Mucosa of descending colon (tissue), 3 donors: Measurements from ENCODE around the gene TUBA1A. TPM values are rescaled to one million over a fixed set of nuclear protein-coding genes. Genes with fewer than 3 reads are reported as not detected.

Source experiments
- ATAC-seq: fragments of 200-7000 bp; cut with Tn5 transposase; one replicate; pipeline ENCODE4 v1.9.1; 2020; ENCODE audit warnings: mild to moderate bottlenecking, moderate library complexity
- DNase-seq, 3 donors: peaks; one replicate each; pipeline ENCODE4 v3.0.0-alpha.2; 2020
- H3K36me3 ChIP-seq: fragments of 200-600 bp; one replicate; pipeline ENCODE4 v1.8.0; 2021; ENCODE audit warnings: low read depth, mild to moderate bottlenecking
- H3K4me1 ChIP-seq: fragments of 200-600 bp; one replicate; pipeline ENCODE4 v1.8.0; 2021; ENCODE audit warnings: low read depth, mild to moderate bottlenecking
- H3K4me3 ChIP-seq: fragments of 200-600 bp; one replicate; pipeline ENCODE4 v1.8.0; 2021; ENCODE audit warnings: mild to moderate bottlenecking
- H3K9me3 ChIP-seq: fragments of 200-600 bp; one replicate; pipeline ENCODE4 v1.8.0; 2021; ENCODE audit warnings: mild to moderate bottlenecking
- CTCF ChIP-seq: fragments of 200-600 bp; IDR thresholded peaks from one replicate; pipeline ENCODE4 v1.8.0; 2022; ENCODE audit warnings: antibody characterized with exemption, mild to moderate bottlenecking
- intact Hi-C, 2 donors: fragments of 100-400 bp; cut with DNase I in 1 of 2; cut with micrococcal nuclease in 1 of 2; formaldehyde crosslinking; loops; one replicate each; pipeline versions ENCODE4 v1.11.0 to v1.11.1; 2022; cut with DNase I, micrococcal nuclease
- total RNA-seq, 3 donors: library from RNA; stranded (reverse); fragmentation: NEBNext Ultra II Directional in 2 of 3; extraction: Animal tissue kit (Norgen Biotek cat#: 25700) in 2 of 3; gene quantifications; one replicate each; pipeline versions ENCODE4 v1.2.1 to v1.2.4, GENCODE V29; 2021 to 2023
- donor health status: DM: no; HTN: no; CAD: no; lungs with moderate emphysema.
- donor health status: DM: no; HTN: no; CAD: no.
- donor health status: DM: no; HTN: yes; CAD: no.

Gene TUBA1A
- total RNA-seq, 3 donors from 2014 or later = 20.5 to 295 (median 64.4) TPM

- ATAC-seq = peak; percentile 76
- no peaks in the 10 kb centered on the region for H3K36me3 ChIP-seq
- DNase-seq = peak in 1 of 3 donors; percentile 39
- peaks cover 8% of the 10 kb centered on the region for H3K4me1 ChIP-seq
- no peaks in the 10 kb centered on the region for H3K9me3 ChIP-seq
- TF ChIP-seq CTCF = no peak
- no peak overlapping the region for H3K4me3 ChIP-seq
- intact Hi-C loops = no loop called here
Observed at GRCh38 chr12:49225576-49226166, 36.8 kb upstream of the TUBA1A start.

- ATAC-seq (no peak), DNase-seq (no peak)
- no peak for TF ChIP-seq CTCF
- H3K4me1 ChIP-seq = peaks cover 8% of the 10 kb centered on the region
- no peak overlapping the region for H3K4me3 ChIP-seq
- intact Hi-C loops = no loop called here
- H3K9me3 ChIP-seq = no peaks in the 10 kb centered on the region
- no peaks in the 10 kb centered on the region for H3K36me3 ChIP-seq
Observed at GRCh38 chr12:49223590-49224369, 34.9 kb upstream of the TUBA1A start.

GRCh38 chr12:49223122-49223521 lies 34.2 kb upstream of the TUBA1A start:
- no peak for TF ChIP-seq CTCF
- no peak overlapping the region for H3K4me3 ChIP-seq
- intact Hi-C loops = no loop called here
- H3K4me1 ChIP-seq = peaks cover 8% of the 10 kb centered on the region
- no peak for ATAC-seq
- no peaks in the 10 kb centered on the region for H3K9me3 ChIP-seq
- no peak for DNase-seq
- no peaks in the 10 kb centered on the region for H3K36me3 ChIP-seq

GRCh38 chr12:49220972-49221371 lies 32.1 kb upstream of the TUBA1A start:
- H3K36me3 ChIP-seq = no peaks in the 10 kb centered on the region
- ATAC-seq (no peak), DNase-seq (no peak)
- intact Hi-C loops = no loop called here
- H3K4me1 ChIP-seq = peaks cover 6% of the 10 kb centered on the region
- no peak overlapping the region for H3K4me3 ChIP-seq
- H3K9me3 ChIP-seq = no peaks in the 10 kb centered on the region
- no peak for TF ChIP-seq CTCF

- H3K4me1 ChIP-seq = peaks cover 3% of the 10 kb centered on the region
- no peak for DNase-seq
- ATAC-seq = peak; percentile 60
- no peaks in the 10 kb centered on the region for H3K36me3 ChIP-seq
- H3K4me3 ChIP-seq = no peak overlapping the region
- TF ChIP-seq CTCF = no peak
- intact Hi-C loops = no loop called here
- no peaks in the 10 kb centered on the region for H3K9me3 ChIP-seq
Observed at GRCh38 chr12:49219417-49220026, 30.6 kb upstream of the TUBA1A start.
